Measurements from ENCODE around the gene ZNF592. TPM values are rescaled to one million over a fixed set of nuclear protein-coding genes. Genes with fewer than 3 reads are reported as not detected.

The ZNF592 gene
- total and polyA plus RNA-seq, 7 donors, result 6.0 to 20.4 (median 13.6) TPM

GRCh38 chr15:84834229-84834955 lies 86.0 kb downstream of the ZNF592 start:
- TF ChIP-seq EP300 (IDR thresholded peaks at IDR 0.05), result no peak
- no peak for TF ChIP-seq CTCF (IDR thresholded peaks at IDR 0.05)
- TF ChIP-seq POLR2A (IDR thresholded peaks at IDR 0.05), result no peak
- TF ChIP-seq POLR2AphosphoS5 (IDR thresholded peaks at IDR 0.05), result no peak
- Histone ChIP-seq H3K9me3 (no peaks in the 10 kb centered on the region), H3K4me1 (peaks cover 0 to 32% (median 19%) of the 10 kb centered on the region in 4 donors), H3K27ac (no peak overlapping the region), H3K4me3 (no peak overlapping the region), H3K36me3 (peaks cover 0 to 11% (median 3%) of the 10 kb centered on the region in 4 donors), H3K27me3 (no peaks in the 10 kb centered on the region)
- intact Hi-C loops (cut with DNase I), result no loop called here
- no peak for DNase-seq
- WGBS, 2 donors, result 88 to 94% methylated on average over 4 of the region's 4 CpGs

- H3K27me3 ChIP-seq, result no peaks in the 10 kb centered on the region
- no peak overlapping the region for H3K4me3 ChIP-seq
- no peak overlapping the region for H3K27ac ChIP-seq
- H3K4me1 ChIP-seq, result peaks cover 0 to 38% (median 23%) of the 10 kb centered on the region in 4 donors
- intact Hi-C loops (cut with DNase I), result no loop called here
- TF ChIP-seq CTCF (IDR thresholded peaks at IDR 0.05), result no peak
- no peak for TF ChIP-seq POLR2A (IDR thresholded peaks at IDR 0.05)
- TF ChIP-seq POLR2AphosphoS5 (IDR thresholded peaks at IDR 0.05), result no peak
- no peak for TF ChIP-seq EP300 (IDR thresholded peaks at IDR 0.05)
- no peak for DNase-seq
- H3K9me3 ChIP-seq, result no peaks in the 10 kb centered on the region
- WGBS, 2 donors, result 89 to 94% methylated on average over 5 of the region's 5 CpGs
- peaks cover 0 to 17% (median 3%) of the 10 kb centered on the region in 4 donors for H3K36me3 ChIP-seq
These were observed 86.6 kb downstream of the ZNF592 start for GRCh38 chr15:84834969-84835368.

- Histone ChIP-seq H3K36me3 (peaks cover 0 to 18% (median 3%) of the 10 kb centered on the region in 4 donors), H3K9me3 (no peaks in the 10 kb centered on the region), H3K4me3 (no peak overlapping the region), H3K27ac (no peak overlapping the region), H3K4me1 (peaks cover 0 to 46% (median 31%) of the 10 kb centered on the region in 4 donors), H3K27me3 (no peaks in the 10 kb centered on the region)
- no peak for DNase-seq
- TF ChIP-seq POLR2AphosphoS5 (IDR thresholded peaks at IDR 0.05) (no peak), POLR2A (IDR thresholded peaks at IDR 0.05) (no peak), CTCF (IDR thresholded peaks at IDR 0.05) (no peak), EP300 (IDR thresholded peaks at IDR 0.05) (no peak)
- WGBS, 2 donors, result 83 to 86% methylated on average over 5 of the region's 5 CpGs
- intact Hi-C loops (cut with DNase I), result no loop called here
These were observed 87.4 kb downstream of the ZNF592 start for GRCh38 chr15:84835661-84836337.

GRCh38 chr15:84836844-84837243 lies 88.5 kb downstream of the ZNF592 start:
- no peak overlapping the region for H3K27ac ChIP-seq
- H3K4me1 ChIP-seq, result peaks cover 0 to 50% (median 39%) of the 10 kb centered on the region in 4 donors
- TF ChIP-seq POLR2A (IDR thresholded peaks at IDR 0.05), result no peak
- no peak for TF ChIP-seq POLR2AphosphoS5 (IDR thresholded peaks at IDR 0.05)
- TF ChIP-seq CTCF (IDR thresholded peaks at IDR 0.05), result no peak
- intact Hi-C loops (cut with DNase I), result no loop called here
- DNase-seq, result no peak
- no peaks in the 10 kb centered on the region for H3K27me3 ChIP-seq
- 93 to 94% methylated on average over 1 of the region's 1 CpG for WGBS, 2 donors
- H3K4me3 ChIP-seq, result no peak overlapping the region
- H3K36me3 ChIP-seq, result peaks cover 0 to 18% (median 3%) of the 10 kb centered on the region in 4 donors
- H3K9me3 ChIP-seq, result no peaks in the 10 kb centered on the region

Data from sigmoid colon (tissue), 7 donors.